GM18519 (cell line): Measurements from ENCODE around the gene CITED4.

ENCODE experiments used
- ATAC-seq: cut with Tn5 transposase; IDR thresholded peaks from one replicate; pipeline ENCODE4 v1.9.1; 2021; ENCODE audit warnings: mild to moderate bottlenecking, moderate library complexity; ENCODE audit not compliant: unreplicated experiment, low FRiP score

Gene CITED4

GRCh38 chr1:40887012-40887378 is 24.8 kb upstream of the CITED4 start:
- ATAC-seq, result no peak

- no peak for ATAC-seq
Measured at GRCh38 chr1:40886318-40887011, 24.3 kb upstream of the CITED4 start.

- ATAC-seq, result no peak
Measured at GRCh38 chr1:40884055-40884795, 22.1 kb upstream of the CITED4 start.

DNA sequence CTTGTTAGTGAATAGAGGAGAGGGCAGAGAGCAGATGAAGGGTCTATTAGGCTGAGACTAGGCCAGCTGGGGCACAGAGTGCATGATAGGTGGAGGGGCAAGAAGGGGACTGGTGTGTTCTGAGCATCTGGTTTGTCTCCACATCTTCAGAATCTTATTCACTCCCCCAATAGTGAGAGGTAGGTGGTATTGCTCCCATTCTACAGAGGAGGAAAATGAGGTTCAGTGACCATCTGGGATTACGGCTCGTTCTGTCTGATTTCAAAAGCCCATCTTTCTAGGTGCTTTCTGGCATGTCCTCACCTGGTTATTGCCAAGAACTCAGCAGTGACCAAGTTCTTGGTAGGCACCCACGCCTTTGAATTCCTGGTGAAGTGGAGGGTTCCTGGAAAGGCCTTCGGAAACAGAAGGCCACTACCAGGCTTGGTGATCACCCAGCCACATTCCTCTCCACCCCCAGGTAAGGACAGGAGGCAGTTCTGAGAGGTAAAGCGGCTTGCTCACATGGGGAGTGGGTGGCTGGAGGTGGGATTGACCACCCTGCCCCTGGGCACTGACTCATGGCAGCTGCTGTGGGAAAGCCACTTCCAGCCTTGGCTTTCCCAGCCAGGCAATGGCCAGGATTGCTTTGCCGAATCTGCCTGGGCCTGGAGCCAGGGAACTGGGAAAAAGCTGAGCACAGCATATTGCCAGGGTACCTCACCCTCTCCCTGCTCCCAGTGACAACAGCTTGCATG is 18.8 kb upstream of the CITED4 start:
- no peak for ATAC-seq

DNA sequence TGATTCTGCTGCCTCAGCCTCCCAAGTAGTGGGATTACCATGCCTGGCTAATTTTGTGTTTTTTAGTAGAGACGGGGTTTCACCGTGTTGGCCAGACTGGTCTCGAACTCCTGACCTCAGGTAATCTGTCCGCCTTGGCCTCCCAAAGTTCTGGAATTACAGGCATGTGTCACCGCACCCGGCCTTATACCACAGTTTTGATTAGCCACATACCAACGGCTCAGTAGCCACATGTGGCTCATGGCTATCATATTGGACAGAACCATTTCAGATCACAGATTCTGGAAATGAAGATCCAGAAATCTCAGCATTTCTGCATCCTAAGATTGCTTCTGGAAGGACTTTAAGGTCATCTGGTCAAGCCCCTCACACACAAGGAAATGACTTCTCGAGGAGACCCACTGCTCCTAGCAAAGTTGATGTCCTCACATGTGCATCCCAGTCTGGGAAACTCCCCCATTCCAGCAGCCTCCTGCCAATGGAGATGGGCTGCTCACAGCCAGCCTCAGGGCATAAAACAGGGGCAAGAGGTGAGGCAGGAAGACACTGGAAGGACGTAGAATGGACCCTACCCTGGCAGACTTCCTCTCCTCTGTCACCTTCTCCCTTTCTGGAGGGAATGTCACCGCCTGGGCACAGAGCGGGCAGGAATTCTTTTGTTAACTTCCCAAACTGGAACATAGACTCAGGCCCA is 17.5 kb upstream of the CITED4 start:
- no peak for ATAC-seq

DNA sequence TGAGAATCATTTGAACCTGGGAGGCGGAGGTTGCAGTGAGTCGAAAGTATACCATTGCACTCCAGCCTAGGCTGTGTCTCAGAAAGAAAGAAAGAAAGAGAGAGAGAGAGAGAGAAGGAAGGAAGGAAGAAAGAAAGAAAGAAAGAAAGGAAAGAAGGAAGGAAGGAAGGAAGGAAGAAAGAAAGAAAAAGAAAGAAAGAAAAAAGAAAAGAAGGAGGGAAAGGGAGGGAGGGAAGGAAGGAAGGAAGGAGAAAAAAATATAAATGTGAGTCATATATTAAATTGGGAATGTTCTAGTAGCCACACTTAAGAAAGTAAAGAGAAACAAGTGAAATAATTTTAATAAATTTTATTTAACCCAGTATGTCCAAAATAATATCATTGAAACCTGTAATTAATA is 16.7 kb upstream of the CITED4 start:
- no peak for ATAC-seq

GRCh38 chr1:40877698-40878097 is 15.5 kb upstream of the CITED4 start:
- ATAC-seq, result no peak

DNA sequence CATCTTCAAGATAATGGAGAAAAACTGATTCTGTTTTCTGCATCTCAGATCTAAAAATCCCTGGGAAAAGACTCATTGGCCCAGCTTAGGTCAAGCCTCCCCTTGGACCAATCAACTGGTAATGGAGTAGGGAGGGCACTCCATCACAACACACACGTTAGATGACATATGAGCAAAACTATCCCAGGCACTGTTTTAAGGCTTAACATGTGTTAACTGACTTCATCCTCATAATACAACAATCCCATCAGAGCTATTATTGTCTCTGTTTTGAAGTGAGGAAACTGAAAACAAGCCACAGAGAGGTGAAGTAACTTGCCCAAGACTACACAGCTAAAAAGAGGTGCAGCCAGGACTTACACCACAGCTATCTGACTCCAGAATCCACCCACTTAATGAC is 14.7 kb upstream of the CITED4 start:
- ATAC-seq, result no peak

GRCh38 chr1:40876436-40876761 is 14.2 kb upstream of the CITED4 start:
- ATAC-seq, result no peak

DNA sequence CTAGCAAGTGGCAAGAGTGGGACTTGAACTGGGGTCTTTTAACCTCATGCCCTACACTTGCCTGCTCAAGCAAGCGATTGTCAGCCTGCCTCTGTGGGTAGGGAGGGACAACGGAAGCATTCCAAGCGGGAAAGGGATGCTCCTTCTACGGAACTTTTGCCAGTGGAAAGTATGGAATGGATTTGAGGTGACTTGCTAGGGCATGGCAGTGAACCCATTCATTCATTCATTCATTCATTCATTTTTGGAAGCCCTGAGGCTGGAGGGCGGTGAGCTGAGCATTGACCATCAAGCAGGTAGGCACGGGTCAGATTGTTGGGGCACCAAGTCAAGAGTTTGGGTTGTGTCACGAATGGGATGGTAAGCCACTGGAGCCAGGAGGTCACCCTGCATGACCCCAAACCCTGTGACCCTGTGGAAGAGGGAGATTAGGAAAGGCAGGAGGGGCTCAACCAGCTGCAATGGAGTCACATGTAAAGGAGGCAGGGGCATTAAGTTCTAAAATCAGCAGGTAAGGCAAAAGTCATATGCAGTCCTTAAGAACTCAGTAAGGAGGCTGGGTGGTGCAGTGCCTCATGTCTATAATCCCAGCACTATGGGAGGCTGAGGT is 11.8 kb upstream of the CITED4 start:
- ATAC-seq, result no peak

DNA sequence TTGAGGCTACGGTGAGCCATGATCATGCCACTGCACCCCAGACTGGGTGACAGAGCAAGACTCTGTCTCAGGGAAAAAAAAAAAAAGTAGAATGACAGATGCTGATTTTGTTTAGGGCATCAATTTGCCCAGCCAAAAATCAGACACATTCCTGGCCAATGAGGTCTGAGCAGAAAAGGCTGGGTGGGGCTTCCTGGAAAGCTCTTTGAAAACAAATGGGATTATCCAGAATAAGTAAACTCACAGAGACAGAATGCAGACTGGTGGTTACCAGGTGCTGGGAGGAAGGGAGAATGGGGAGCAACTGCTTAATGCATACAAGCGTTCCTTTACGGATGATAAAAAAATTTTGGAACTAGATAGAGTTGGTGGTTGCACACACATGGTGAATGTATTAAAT is 10.1 kb upstream of the CITED4 start:
- ATAC-seq, result no peak

DNA sequence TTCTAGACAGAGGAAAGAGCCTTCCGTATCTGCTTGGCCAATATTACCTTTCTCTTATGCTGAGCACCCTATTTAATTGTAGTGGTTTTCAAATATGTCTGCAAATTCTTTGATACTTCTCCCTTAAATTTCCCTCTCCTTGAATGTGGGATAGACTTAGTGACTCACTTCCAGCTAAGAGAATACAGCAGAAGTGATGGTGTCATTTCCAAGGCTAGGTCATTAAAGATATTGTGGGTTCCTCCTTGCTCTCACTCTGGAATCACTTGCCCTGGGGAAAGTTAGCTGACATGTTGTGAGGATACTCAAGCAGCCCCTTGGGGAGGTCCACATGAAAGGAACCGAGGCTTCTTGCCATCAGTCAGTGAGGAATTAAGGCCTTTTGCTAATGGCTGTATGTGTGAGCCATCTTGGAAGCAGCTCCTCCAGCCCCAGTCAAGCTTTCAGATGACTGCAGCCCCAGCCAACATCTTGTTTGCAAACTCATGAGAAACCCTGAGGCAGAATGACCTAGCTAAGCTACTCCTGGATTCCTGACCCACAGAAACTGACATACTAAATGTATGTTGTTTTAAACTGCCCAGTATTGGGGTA is 8.1 kb upstream of the CITED4 start:
- ATAC-seq, result no peak

- no peak for ATAC-seq
Measured at GRCh38 chr1:40868051-40868723, 6.0 kb upstream of the CITED4 start.

GRCh38 chr1:40861224-40862003 is 749 bp downstream of the CITED4 start:
- ATAC-seq, result no peak

DNA sequence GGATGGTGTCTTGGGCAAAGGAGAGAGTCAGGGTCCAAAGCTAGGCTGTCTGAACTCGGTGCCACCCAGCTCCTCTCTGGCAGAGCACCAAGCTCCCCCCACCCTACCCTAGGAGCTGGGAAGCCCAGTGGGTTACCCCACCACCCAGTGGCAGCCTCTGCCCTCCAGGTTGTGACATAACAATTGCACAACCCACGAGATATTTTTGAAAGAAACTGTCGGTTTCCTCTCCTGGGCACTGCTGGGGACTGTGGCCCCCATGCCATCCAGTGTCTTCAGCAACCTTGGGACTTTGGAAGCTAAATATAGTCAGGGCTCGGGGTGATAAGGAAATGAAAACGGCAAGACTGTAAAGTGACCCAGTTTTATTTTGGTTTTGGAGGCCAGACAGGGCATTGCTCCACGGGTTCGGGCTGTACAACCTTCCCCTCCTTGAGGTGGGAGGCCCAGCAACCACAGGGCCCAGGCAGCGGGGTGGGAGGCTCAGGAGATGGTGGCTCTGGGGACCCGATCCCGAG is 1.4 kb downstream of the CITED4 start:
- ATAC-seq, result no peak

- ATAC-seq, result no peak
Measured at GRCh38 chr1:40858856-40859416, 3.2 kb downstream of the CITED4 start.

DNA sequence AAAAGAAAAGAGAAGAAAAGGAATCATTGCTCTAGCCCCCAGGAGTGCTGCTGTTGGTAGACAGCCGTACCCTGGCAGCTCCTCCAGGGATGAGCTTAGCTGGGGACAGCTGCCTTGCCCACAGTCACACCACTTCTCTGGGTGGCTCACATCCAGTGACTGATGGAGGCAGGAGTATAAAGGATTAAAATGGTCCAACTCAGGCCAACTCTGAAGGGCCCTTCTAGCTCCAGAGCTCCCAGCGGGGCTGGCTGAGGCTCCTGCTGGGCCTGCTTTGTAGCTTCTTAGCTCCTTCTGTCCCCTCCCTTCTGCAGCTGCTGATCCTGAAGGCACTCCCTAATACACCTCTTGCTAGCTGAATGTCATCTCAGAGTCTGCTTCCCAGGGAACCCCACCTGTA is 4.4 kb downstream of the CITED4 start:
- ATAC-seq, result no peak

DNA sequence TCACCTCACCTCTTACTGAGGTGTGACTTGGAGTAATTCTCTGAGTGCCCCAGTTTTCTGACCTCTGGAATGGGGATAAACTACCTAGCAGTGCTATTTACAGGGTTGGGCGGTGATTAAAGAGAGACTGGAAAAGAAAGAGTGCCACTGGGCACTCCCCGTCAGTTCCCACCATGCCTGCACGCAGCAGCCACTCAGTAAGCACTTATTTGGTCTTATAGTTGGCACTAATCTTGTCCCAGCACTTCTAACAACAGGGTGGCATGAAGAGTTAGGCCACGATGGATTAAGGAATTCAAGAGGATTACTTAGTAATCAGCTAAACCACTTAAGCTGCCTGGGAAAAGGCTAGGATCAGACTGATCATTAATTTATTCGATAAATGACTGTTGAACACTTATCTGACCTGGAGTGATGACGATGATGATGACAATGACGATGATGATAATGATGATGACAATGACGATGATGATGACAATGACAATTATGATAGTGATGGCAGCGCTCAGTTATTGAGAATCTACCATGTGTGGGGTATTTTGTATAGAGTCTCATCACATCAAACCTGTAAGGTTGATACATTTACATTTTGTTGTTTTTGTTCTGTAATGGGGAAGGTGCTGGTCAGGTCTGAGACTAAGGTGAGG is 5.4 kb downstream of the CITED4 start:
- ATAC-seq, result no peak
